ENCODE data around the gene H6PD. TPM values are rescaled to one million over a fixed set of nuclear protein-coding genes. Genes with fewer than 3 reads are reported as not detected.
"Not testable (repeated sequence)": the region's sequence is repeated elsewhere in the genome, so short reads cannot be mapped to it uniquely, and the experiment has no call there.

H6PD gene
- total and polyA plus RNA-seq, 8 donors: 3.2 to 54.3 (median 22.7) TPM

- Histone ChIP-seq H3K9me3 (no peaks in the 10 kb centered on the region), H3K4me3 (no peak overlapping the region), H3K27me3 (no peaks in the 10 kb centered on the region), H3K36me3 (peaks cover 0 to 11% (median 2%) of the 10 kb centered on the region in 4 donors), H3K4me1 (peaks cover 41 to 91% (median 59%) of the 10 kb centered on the region in 4 donors), H3K27ac (peak overlapping the region in 1 of 5 donors; percentile 2)
- WGBS, 5 donors: 62 to 96% (median 74%) methylated on average over 8 to 9 of the region's 9 CpGs
- no peak for DNase-seq
- no peak for TF ChIP-seq POLR2A (IDR thresholded peaks at IDR 0.05)
- no peak for TF ChIP-seq CTCF (IDR thresholded peaks at IDR 0.05)
- no peak for TF ChIP-seq EP300 (IDR thresholded peaks at IDR 0.05)
- no peak for TF ChIP-seq POLR2AphosphoS5 (IDR thresholded peaks at IDR 0.05)
- intact Hi-C loops (cut with DNase I; ENCODE audit: low total_unique reads): no loop called here
Measured at GRCh38 chr1:9297831-9298230, 63.3 kb downstream of the H6PD start.

GRCh38 chr1:9298282-9298681 is 63.7 kb downstream of the H6PD start:
- H3K4me1 ChIP-seq: peaks cover 46 to 95% (median 63%) of the 10 kb centered on the region in 4 donors
- no peaks in the 10 kb centered on the region for H3K27me3 ChIP-seq
- no peak overlapping the region for H3K4me3 ChIP-seq
- TF ChIP-seq CTCF (IDR thresholded peaks at IDR 0.05) (no peak), POLR2AphosphoS5 (IDR thresholded peaks at IDR 0.05) (no peak), POLR2A (IDR thresholded peaks at IDR 0.05) (no peak), EP300 (IDR thresholded peaks at IDR 0.05) (no peak)
- no peaks in the 10 kb centered on the region for H3K9me3 ChIP-seq
- no peak for DNase-seq
- 11 to 81% (median 51%) methylated on average over 3 of the region's 3 CpGs for WGBS, 5 donors
- H3K27ac ChIP-seq: no peak overlapping the region
- H3K36me3 ChIP-seq: peaks cover 0 to 11% (median 2%) of the 10 kb centered on the region in 4 donors
- intact Hi-C loops (cut with DNase I; ENCODE audit: low total_unique reads): no loop called here

GRCh38 chr1:9299571-9300541 is 65.3 kb downstream of the H6PD start:
- DNase-seq: peak; percentile 71 to 89
- H3K4me1 ChIP-seq: peaks cover 50 to 98% (median 58%) of the 10 kb centered on the region in 4 donors
- 69 to 85% (median 74%) methylated on average over 14 to 16 of the region's 16 CpGs for WGBS, 5 donors

GRCh38 chr1:9300573-9300972 is 66.0 kb downstream of the H6PD start:
- no peak for DNase-seq
- H3K4me3 ChIP-seq: no peak overlapping the region
- peaks cover 0 to 11% (median 2%) of the 10 kb centered on the region in 4 donors for H3K36me3 ChIP-seq
- no peaks in the 10 kb centered on the region for H3K9me3 ChIP-seq
- WGBS, 5 donors: 62 to 72% (median 70%) methylated on average over 5 to 6 of the region's 6 CpGs
- intact Hi-C loops (cut with DNase I; ENCODE audit: low total_unique reads): no loop called here
- H3K27ac ChIP-seq: peak overlapping the region; percentile 32 to 81 (median 70)
- peaks cover 43 to 98% (median 51%) of the 10 kb centered on the region in 4 donors for H3K4me1 ChIP-seq
- H3K27me3 ChIP-seq: no peaks in the 10 kb centered on the region
- TF ChIP-seq EP300 (IDR thresholded peaks at IDR 0.05): no peak
- TF ChIP-seq CTCF (IDR thresholded peaks at IDR 0.05): no peak
- no peak for TF ChIP-seq POLR2AphosphoS5 (IDR thresholded peaks at IDR 0.05)
- no peak for TF ChIP-seq POLR2A (IDR thresholded peaks at IDR 0.05)

More at GRCh38 chr1:9299571-9300541, 65.3 kb downstream of the H6PD start:
- peak in 2 of 3 donors; percentile 37 to 71 for TF ChIP-seq POLR2AphosphoS5 (IDR thresholded peaks at IDR 0.05)
- H3K27ac ChIP-seq: peak overlapping the region; percentile 32 to 81 (median 70)
- intact Hi-C loops (cut with DNase I; ENCODE audit: low total_unique reads); H3K9me3 ChIP-seq; H3K27me3 ChIP-seq; H3K4me3 ChIP-seq: not testable (repeated sequence)
- H3K36me3 ChIP-seq: peaks cover 0 to 11% (median 2%) of the 10 kb centered on the region in 4 donors

All from stomach (tissue), 9 donors.